PC-3 (cell line): ENCODE data around the gene RAD9A.

Experiments used
- CTCF ChIP-seq: fragments of 300-600 bp; sonication (generic); conservative IDR thresholded peaks from 2 replicates; pipeline ENCODE4 v1.5.1; 2017; ENCODE audit warnings: antibody characterized with exemption, low read depth, mild to moderate bottlenecking, low read length
- EZH2 ChIP-seq: fragments of 300-600 bp; sonication (generic); IDR thresholded peaks from one replicate; pipeline ENCODE4 v1.6.1; 2017; ENCODE audit warnings: antibody characterized with exemption, mild to moderate bottlenecking, low read length; ENCODE audit not compliant: unreplicated experiment

- TF ChIP-seq CTCF (no peak), EZH2 (no peak)
Measured at GRCh38 chr11:67440229-67441097, 48.7 kb downstream of the RAD9A start.
